ENCODE measurements around the gene MBD2. TPM values are rescaled to one million over a fixed set of nuclear protein-coding genes. Genes with fewer than 3 reads are reported as not detected.

The MBD2 gene
- total and polyA plus RNA-seq, 5 donors from 2014 or later, result 8.4 to 132 (median 25.2) TPM

GRCh38 chr18:54161267-54161666 lies 63.2 kb downstream of the MBD2 start:
- Mint-ChIP-seq H3K36me3 (peaks cover 67% of the 10 kb centered on the region), H3K4me3 (no peak overlapping the region), H3K27ac (peak overlapping the region in 1 of 3 donors; percentile 5), H3K4me1 (peaks cover 0 to 17% (median 13%) of the 10 kb centered on the region in 4 donors), H3K27me3 (no peaks in the 10 kb centered on the region), H3K9me3 (no peaks in the 10 kb centered on the region)
- H3K4me1 ChIP-seq (ENCODE audit: control insufficient read depth, insufficient read depth, low read length, poor library complexity, severe bottlenecking), result no peaks in the 10 kb centered on the region
- H3K9me3 ChIP-seq (ENCODE audit: control insufficient read depth in 2 of 2, low read length in 2 of 2), result no peaks in the 10 kb centered on the region
- no peak overlapping the region for H3K27ac ChIP-seq (ENCODE audit: insufficient read depth, low read length, poor library complexity, severe bottlenecking)
- no peak overlapping the region for H3K4me3 ChIP-seq (ENCODE audit: low read depth, low read length)
- ATAC-seq (ENCODE audit: low read depth in 2 of 2), result no peak
- no peaks in the 10 kb centered on the region for H3K27me3 ChIP-seq (ENCODE audit: control insufficient read depth, insufficient read depth, low read length)
- peaks cover 88% of the 10 kb centered on the region for H3K36me3 ChIP-seq (ENCODE audit: control insufficient read depth, insufficient read depth, low read length)
- DNase-seq, result no peak

DNA sequence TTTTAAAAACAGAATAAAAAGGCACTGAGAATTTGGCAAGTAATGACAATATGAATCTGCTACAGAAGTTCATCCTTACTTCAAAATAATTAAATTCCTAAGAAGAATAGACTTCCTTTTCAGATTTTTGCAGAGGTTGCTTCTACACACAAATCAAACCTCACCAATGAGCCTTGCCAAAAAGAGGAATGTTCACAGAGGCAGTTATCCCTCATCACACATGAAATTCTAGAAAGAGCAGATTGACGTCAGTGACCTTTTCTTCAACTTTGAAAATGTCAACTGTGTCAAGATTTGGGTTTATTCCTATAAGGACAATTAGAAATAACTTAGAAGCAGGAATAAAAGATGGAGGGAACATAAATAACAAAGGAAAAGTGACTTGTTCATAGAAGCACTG lies 64.6 kb downstream of the MBD2 start:
- no peak for ATAC-seq (ENCODE audit: low read depth in 2 of 2)
- Mint-ChIP-seq H3K27me3 (no peaks in the 10 kb centered on the region), H3K27ac (peak overlapping the region in 1 of 3 donors; percentile 47), H3K9me3 (no peaks in the 10 kb centered on the region), H3K36me3 (peaks cover 70% of the 10 kb centered on the region), H3K4me3 (no peak overlapping the region), H3K4me1 (peaks cover 0 to 17% (median 12%) of the 10 kb centered on the region in 4 donors)
- no peak overlapping the region for H3K27ac ChIP-seq (ENCODE audit: insufficient read depth, low read length, poor library complexity, severe bottlenecking)
- H3K4me3 ChIP-seq (ENCODE audit: low read depth, low read length), result no peak overlapping the region
- H3K4me1 ChIP-seq (ENCODE audit: control insufficient read depth, insufficient read depth, low read length, poor library complexity, severe bottlenecking), result no peaks in the 10 kb centered on the region
- no peak for DNase-seq
- peaks cover 89% of the 10 kb centered on the region for H3K36me3 ChIP-seq (ENCODE audit: control insufficient read depth, insufficient read depth, low read length)
- no peaks in the 10 kb centered on the region for H3K9me3 ChIP-seq (ENCODE audit: control insufficient read depth in 2 of 2, low read length in 2 of 2)
- H3K27me3 ChIP-seq (ENCODE audit: control insufficient read depth, insufficient read depth, low read length), result no peaks in the 10 kb centered on the region

GRCh38 chr18:54157646-54158385 lies 66.7 kb downstream of the MBD2 start:
- Histone ChIP-seq H3K27ac (ENCODE audit: insufficient read depth, low read length, poor library complexity, severe bottlenecking) (no peak overlapping the region), H3K36me3 (ENCODE audit: control insufficient read depth, insufficient read depth, low read length) (peaks cover 90% of the 10 kb centered on the region), H3K27me3 (ENCODE audit: control insufficient read depth, insufficient read depth, low read length) (no peaks in the 10 kb centered on the region), H3K4me3 (ENCODE audit: low read depth, low read length) (no peak overlapping the region), H3K9me3 (ENCODE audit: control insufficient read depth in 2 of 2, low read length in 2 of 2) (no peaks in the 10 kb centered on the region), H3K4me1 (ENCODE audit: control insufficient read depth, insufficient read depth, low read length, poor library complexity, severe bottlenecking) (no peaks in the 10 kb centered on the region)
- Mint-ChIP-seq H3K9me3 (no peaks in the 10 kb centered on the region), H3K27me3 (no peaks in the 10 kb centered on the region), H3K27ac (no peak overlapping the region), H3K4me3 (no peak overlapping the region), H3K36me3 (peaks cover 78% of the 10 kb centered on the region), H3K4me1 (peaks cover 0 to 17% (median 13%) of the 10 kb centered on the region in 4 donors)
- no peak for DNase-seq
- no peak for ATAC-seq (ENCODE audit: low read depth in 2 of 2)

- peaks cover 2 to 17% (median 11%) of the 10 kb centered on the region in 4 donors for H3K4me1 Mint-ChIP-seq
- H3K27me3 Mint-ChIP-seq, result no peaks in the 10 kb centered on the region
- no peak for ATAC-seq (ENCODE audit: low read depth in 2 of 2)
- no peaks in the 10 kb centered on the region for H3K4me1 ChIP-seq (ENCODE audit: control insufficient read depth, insufficient read depth, low read length, poor library complexity, severe bottlenecking)
- DNase-seq, result no peak
- H3K27ac ChIP-seq (ENCODE audit: insufficient read depth, low read length, poor library complexity, severe bottlenecking), result no peak overlapping the region
- no peaks in the 10 kb centered on the region for H3K9me3 ChIP-seq (ENCODE audit: control insufficient read depth in 2 of 2, low read length in 2 of 2)
- H3K9me3 Mint-ChIP-seq, result no peaks in the 10 kb centered on the region
- no peak overlapping the region for H3K4me3 ChIP-seq (ENCODE audit: low read depth, low read length)
- H3K36me3 ChIP-seq (ENCODE audit: control insufficient read depth, insufficient read depth, low read length), result peaks cover 81% of the 10 kb centered on the region
- H3K4me3 Mint-ChIP-seq, result no peak overlapping the region
- no peaks in the 10 kb centered on the region for H3K27me3 ChIP-seq (ENCODE audit: control insufficient read depth, insufficient read depth, low read length)
- H3K27ac Mint-ChIP-seq, result no peak overlapping the region
- peaks cover 69% of the 10 kb centered on the region for H3K36me3 Mint-ChIP-seq
These were observed 69.1 kb downstream of the MBD2 start for GRCh38 chr18:54155412-54155811.

DNA sequence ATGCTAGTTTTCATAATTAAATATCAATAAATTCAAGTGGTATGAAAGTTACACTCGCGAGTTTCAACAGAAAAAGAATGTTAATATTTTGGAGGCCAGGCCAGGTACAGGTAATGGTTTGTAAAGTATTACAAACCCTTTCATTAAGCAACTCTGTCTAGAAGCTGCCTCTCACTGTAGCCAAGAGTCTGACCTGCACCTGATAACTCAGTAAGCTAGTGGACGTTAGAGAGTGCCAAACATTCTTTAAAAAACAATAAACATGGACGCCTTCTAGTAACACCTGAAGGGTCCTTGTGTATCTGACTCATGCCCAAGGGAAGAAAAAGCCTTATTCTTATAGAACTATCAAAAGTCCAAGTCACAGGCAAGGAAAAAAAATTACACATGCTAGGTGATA lies 70.2 kb downstream of the MBD2 start:
- no peak overlapping the region for H3K4me3 ChIP-seq (ENCODE audit: low read depth, low read length)
- peaks cover 6% of the 10 kb centered on the region for H3K4me1 ChIP-seq (ENCODE audit: control insufficient read depth, insufficient read depth, low read length, poor library complexity, severe bottlenecking)
- H3K36me3 ChIP-seq (ENCODE audit: control insufficient read depth, insufficient read depth, low read length), result peaks cover 69% of the 10 kb centered on the region
- Mint-ChIP-seq H3K27ac (peak overlapping the region in 1 of 3 donors; percentile 78), H3K27me3 (no peaks in the 10 kb centered on the region), H3K36me3 (peaks cover 59% of the 10 kb centered on the region), H3K9me3 (no peaks in the 10 kb centered on the region), H3K4me3 (no peak overlapping the region), H3K4me1 (peaks cover 8 to 17% (median 13%) of the 10 kb centered on the region in 4 donors)
- no peak overlapping the region for H3K27ac ChIP-seq (ENCODE audit: insufficient read depth, low read length, poor library complexity, severe bottlenecking)
- ATAC-seq (ENCODE audit: low read depth in 2 of 2) (no peak), DNase-seq (no peak)
- H3K27me3 ChIP-seq (ENCODE audit: control insufficient read depth, insufficient read depth, low read length), result no peaks in the 10 kb centered on the region
- H3K9me3 ChIP-seq (ENCODE audit: control insufficient read depth in 2 of 2, low read length in 2 of 2), result no peaks in the 10 kb centered on the region

DNA sequence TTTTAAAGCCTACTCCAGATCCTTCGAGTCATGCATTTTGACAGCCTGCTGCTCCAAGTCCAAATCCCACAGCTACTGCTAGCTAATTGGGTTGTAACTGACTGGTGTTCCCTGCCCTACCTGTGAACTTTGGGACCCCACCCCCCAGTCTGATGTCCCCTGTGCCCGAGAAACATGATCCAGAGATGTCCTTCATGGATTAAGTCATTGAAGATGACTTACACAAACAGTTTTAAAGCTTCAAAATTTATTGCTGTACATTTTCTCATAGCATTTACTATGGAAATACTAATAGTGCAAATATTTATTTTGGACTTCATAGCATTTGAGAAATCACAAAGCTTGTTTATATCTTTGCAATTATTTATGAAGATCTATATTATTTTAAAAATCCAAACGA lies 73.1 kb downstream of the MBD2 start:
- Mint-ChIP-seq H3K4me3 (no peak overlapping the region), H3K27ac (peak overlapping the region in 1 of 3 donors; percentile 54), H3K4me1 (peaks cover 17 to 28% (median 20%) of the 10 kb centered on the region in 4 donors), H3K36me3 (peaks cover 40% of the 10 kb centered on the region), H3K27me3 (no peaks in the 10 kb centered on the region), H3K9me3 (no peaks in the 10 kb centered on the region)
- H3K4me1 ChIP-seq (ENCODE audit: control insufficient read depth, insufficient read depth, low read length, poor library complexity, severe bottlenecking), result peaks cover 6% of the 10 kb centered on the region
- H3K27me3 ChIP-seq (ENCODE audit: control insufficient read depth, insufficient read depth, low read length), result no peaks in the 10 kb centered on the region
- no peak overlapping the region for H3K27ac ChIP-seq (ENCODE audit: insufficient read depth, low read length, poor library complexity, severe bottlenecking)
- ATAC-seq (ENCODE audit: low read depth in 2 of 2) (no peak), DNase-seq (no peak)
- H3K9me3 ChIP-seq (ENCODE audit: control insufficient read depth in 2 of 2, low read length in 2 of 2), result no peaks in the 10 kb centered on the region
- peaks cover 44% of the 10 kb centered on the region for H3K36me3 ChIP-seq (ENCODE audit: control insufficient read depth, insufficient read depth, low read length)
- H3K4me3 ChIP-seq (ENCODE audit: low read depth, low read length), result no peak overlapping the region

DNA sequence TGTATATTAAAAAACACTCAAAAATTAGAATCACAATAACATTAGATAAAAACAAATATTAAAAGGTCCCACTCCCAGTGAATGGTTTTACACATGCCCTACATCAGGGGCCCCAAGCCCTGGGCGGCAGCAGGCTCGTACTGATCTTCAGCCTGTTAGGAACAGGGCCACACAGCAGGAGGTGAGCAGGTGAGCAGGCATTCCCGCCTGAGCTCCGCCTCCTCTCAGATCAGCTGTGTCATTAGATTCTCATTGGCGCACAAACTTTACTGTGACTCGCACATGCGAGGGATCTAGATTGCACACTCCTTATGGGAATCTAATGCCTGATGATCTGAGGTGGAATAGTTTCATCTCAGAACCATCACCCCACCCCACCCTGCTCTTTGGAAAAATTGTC lies 74.2 kb downstream of the MBD2 start:
- Histone ChIP-seq H3K4me1 (ENCODE audit: control insufficient read depth, insufficient read depth, low read length, poor library complexity, severe bottlenecking) (peaks cover 6% of the 10 kb centered on the region), H3K4me3 (ENCODE audit: low read depth, low read length) (no peak overlapping the region), H3K36me3 (ENCODE audit: control insufficient read depth, insufficient read depth, low read length) (peaks cover 33% of the 10 kb centered on the region), H3K27ac (ENCODE audit: insufficient read depth, low read length, poor library complexity, severe bottlenecking) (no peak overlapping the region), H3K27me3 (ENCODE audit: control insufficient read depth, insufficient read depth, low read length) (no peaks in the 10 kb centered on the region), H3K9me3 (ENCODE audit: control insufficient read depth in 2 of 2, low read length in 2 of 2) (no peaks in the 10 kb centered on the region)
- H3K27ac Mint-ChIP-seq, result peak overlapping the region in 1 of 3 donors; percentile 76
- DNase-seq (no peak), ATAC-seq (ENCODE audit: low read depth in 2 of 2) (no peak)
- no peak overlapping the region for H3K4me3 Mint-ChIP-seq
- H3K27me3 Mint-ChIP-seq, result no peaks in the 10 kb centered on the region
- H3K4me1 Mint-ChIP-seq, result peaks cover 17 to 28% (median 20%) of the 10 kb centered on the region in 4 donors
- H3K9me3 Mint-ChIP-seq, result peaks cover 0 to 2% (median 0%) of the 10 kb centered on the region in 7 donors
- peaks cover 35% of the 10 kb centered on the region for H3K36me3 Mint-ChIP-seq
